Measurements from ENCODE around the gene MEGF6.
A peak's percentile ranks its signal among the peaks of the same experiment; 100 is the strongest.
"Not testable (repeated sequence)": the region's sequence is repeated elsewhere in the genome, so short reads cannot be mapped to it uniquely, and the experiment has no call there.

The MEGF6 gene

DNA sequence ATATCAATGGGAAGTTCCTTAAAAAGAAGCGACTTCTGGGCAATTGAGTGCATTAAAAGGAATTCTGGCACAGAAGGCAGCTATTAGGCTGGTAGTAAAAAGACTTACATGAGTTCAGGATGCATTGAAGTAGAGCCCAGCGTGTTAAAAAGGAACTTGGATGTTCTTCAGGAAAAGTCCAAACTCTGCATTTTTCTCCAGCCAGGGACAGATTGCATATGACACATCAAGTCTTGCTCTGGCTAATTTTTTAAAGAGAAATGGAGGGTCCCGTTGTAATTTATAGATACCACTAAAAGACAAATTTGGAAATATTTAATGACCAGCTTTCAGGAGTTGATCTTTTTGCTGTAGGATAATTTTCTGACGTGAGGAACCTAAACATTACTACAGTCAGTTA, 14.7 kb upstream of the MEGF6 start:
- no peak for DNase-seq

DNA sequence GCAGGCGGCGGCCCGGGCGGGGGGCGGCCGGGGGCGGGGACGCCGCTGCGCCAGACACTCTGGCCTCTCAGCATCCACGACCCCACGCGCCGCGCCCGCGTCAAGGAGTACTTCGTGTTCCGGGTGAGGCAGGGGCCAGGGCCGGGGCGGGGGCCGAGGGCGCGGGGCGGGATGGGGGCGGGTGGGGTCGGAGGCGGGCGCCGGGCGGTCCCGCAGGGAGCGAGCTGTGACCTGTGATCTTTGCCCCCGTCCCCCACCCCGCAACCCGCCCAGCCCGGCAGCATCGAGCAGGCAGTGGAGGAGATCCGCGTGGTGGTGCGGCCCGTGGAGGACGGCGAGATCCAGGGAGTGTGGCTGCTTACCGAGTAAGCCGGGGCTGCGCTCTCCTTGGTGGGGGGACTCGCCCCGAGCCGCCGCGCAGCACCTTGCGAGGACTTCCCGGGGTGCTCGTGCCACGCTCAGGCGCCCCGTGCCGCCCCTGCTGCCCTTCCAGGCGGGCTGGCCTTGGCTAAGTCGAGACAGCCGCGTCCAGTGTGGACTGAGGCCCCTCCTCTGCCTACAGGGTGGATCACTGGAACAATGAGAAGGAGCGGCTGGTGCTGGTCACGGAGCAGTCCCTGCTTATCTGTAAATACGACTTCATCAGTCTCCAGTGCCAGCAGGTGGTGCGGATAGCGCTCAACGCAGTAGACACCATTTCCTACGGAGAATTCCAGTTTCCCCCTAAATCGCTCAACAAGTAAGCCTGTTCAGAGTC, 14.0 kb upstream of the MEGF6 start:
- DNase-seq, result no peak

GRCh38 chr1:3624200-3625136, 13.2 kb upstream of the MEGF6 start, which contains the start of gene TPRG1L:
TPRG1L (plus strand) TSS chr1:3625015; CDS start chr1:3625073, 58 bp downstream.
- DNase-seq, result peak; percentile 97

DNA sequence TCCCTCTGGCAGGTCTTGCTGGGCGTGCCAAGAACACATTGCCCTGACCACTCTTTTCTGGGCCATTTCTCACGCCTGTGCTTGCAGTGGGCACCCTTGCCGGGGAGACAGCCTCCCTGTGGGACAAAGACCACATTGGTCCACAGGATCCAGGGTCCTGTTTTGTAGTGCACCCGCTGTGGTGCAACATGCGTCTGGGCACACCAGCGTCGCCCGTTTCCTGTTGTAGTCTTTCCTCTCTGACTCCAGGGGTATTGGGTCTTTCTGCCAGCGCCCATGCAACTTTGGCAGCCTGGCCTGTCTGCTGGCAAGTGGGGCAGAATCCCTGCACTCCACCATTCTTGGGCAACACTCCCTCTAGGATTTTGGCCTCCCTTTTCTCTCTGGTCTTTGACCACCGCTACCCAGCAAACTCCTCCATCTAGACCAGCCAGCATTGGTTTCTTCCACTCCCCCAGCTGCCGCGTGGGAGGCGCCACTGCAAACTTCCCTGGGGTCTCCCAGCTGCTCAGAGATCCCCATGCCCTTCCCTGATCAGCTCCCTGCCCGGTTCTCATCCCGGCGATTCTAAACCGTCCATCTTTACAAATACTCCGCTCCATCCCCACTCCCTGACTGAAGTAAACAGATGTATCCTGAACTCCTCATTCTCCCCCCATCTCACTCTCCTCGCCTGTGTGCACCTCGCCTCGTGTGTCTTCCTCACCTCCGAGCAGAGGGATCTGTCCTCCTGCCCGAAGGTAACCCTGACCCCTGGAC, 12.3 kb upstream of the MEGF6 start:
- DNase-seq, result no peak

DNA sequence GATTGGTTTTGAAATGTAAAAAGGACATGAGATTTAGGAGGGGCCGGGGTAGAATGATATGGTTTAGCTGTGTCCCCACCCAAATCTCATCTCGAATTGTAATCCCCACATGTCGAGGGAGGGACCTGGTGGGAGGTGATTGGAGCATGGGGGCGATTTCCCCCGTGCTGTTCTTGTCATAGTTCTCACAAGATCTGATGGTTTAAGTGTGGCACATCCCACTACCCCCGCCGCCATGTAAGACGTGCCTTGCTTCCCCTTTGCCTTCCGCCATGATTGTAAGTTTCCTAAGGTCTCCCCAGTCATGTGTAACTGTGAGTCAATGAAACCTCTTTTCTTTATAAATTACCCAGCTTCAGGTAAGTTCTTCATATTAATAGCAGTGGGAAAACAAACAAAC, 10.8 kb upstream of the MEGF6 start:
- not testable (repeated sequence) for DNase-seq

- DNase-seq, result not testable (repeated sequence)
Measured at GRCh38 chr1:3621151-3621671, 9.9 kb upstream of the MEGF6 start.

DNA sequence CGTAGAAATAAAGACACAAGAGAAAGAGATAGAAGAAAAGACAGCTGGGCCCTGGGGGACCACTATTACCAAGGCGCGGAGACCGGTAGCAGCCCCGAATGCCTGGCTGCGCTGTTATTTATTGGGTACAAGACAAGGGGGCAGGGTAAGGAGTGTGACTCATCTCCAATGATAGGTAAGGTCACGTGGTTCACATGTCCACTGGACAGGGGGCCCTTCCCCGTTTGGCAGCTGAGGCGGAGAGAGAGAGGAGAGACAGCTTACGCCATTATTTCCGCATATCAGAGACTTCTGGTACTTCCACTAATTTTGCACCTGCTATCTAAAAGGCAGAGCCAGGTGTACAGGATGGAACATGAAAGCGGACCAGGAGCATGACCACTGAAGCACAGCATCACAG, 9.4 kb upstream of the MEGF6 start:
- no peak for DNase-seq

DNA sequence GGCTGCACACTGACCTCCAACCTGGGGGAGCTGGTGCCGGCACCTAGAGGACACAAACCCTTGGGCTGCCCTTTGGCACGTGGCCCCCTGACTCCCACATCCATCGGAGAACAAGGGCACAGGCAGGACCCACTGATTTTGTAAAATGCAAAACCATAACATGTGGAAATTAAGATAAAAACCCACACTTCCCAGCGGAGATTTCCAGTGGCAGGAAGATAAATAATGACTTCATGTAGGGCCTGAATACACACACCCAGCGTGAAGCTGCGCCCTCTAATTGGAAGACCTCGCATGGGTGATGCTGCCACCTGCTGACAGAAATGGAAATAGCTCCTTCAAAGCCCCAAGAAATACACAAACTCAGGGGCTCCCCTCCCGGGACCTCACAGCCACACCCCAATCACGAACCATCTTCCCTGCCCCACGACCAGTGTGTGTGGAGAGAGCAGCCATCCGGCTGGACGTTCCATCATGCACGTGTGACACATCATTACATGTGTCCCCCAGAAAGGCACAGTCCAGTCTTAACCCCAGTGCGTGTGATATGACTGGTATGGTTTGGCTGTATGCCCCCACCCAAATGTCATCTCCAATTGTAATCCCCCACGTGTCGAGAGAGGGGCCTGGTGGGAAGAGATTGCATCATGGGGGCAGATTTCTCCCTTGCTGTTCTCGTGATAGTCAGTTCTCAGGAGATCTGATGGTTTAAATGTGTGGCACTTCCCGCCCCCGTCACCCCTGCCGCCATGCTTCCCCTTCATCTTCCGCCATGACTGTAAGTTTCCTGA, 7.8 kb upstream of the MEGF6 start:
- peak; percentile 60 for DNase-seq

DNA sequence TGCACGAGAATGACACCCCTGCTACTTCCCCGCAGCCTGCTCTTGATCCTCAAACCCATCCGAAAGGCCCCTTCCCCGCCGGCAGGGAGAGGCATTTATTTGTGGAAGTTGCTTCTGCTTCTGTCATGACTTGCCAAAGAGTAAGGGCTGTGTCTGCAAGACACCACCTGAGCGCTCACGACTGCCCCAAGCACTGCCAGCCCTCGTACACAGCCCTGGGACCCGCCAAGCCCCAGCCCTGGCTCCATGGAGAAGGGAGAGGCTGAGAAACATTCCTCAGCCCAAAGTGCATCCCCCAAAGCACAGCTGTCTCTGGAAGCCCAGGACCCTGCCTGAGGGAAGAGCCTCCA, 7.2 kb upstream of the MEGF6 start:
- no peak for DNase-seq

GRCh38 chr1:3617806-3618345, 6.6 kb upstream of the MEGF6 start:
- DNase-seq, result no peak

GRCh38 chr1:3616861-3617260, 5.6 kb upstream of the MEGF6 start:
- DNase-seq, result no peak

GRCh38 chr1:3614755-3615742, 3.7 kb upstream of the MEGF6 start:
- no peak for DNase-seq

GRCh38 chr1:3612123-3612522, 815 bp upstream of the MEGF6 start:
- no peak for DNase-seq

DNA sequence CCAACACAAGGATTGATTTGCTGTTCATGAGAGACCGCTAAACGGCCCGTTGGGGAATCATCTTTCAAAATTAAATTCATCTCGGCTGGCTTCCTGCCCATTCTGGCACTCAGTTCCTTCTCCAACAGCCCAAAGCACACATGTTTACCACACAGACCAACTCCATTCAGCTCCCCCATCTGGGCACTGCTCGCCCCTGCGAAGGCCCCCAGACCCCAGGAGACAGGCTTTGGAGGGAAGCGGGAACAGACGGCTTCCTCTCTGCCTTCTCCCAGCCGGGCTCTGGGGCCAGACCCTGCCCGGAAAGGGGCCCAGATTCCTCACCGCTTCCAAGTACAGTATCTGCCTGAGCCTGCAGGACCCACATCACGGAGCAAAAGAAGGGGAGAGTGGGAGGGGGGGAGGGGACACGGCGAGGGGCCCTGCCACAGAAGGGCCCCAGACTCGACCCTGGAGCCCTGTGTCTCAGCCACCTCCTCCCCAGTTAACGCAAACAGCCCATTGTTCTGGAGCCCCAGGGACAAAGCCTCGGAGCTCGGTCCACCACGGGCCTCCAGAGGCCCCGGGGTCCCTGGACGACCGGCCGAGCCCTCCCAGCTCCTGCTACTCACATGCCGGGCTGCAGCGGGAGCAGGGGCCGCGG, 660 bp downstream of the MEGF6 start:
- no peak for DNase-seq

DNA sequence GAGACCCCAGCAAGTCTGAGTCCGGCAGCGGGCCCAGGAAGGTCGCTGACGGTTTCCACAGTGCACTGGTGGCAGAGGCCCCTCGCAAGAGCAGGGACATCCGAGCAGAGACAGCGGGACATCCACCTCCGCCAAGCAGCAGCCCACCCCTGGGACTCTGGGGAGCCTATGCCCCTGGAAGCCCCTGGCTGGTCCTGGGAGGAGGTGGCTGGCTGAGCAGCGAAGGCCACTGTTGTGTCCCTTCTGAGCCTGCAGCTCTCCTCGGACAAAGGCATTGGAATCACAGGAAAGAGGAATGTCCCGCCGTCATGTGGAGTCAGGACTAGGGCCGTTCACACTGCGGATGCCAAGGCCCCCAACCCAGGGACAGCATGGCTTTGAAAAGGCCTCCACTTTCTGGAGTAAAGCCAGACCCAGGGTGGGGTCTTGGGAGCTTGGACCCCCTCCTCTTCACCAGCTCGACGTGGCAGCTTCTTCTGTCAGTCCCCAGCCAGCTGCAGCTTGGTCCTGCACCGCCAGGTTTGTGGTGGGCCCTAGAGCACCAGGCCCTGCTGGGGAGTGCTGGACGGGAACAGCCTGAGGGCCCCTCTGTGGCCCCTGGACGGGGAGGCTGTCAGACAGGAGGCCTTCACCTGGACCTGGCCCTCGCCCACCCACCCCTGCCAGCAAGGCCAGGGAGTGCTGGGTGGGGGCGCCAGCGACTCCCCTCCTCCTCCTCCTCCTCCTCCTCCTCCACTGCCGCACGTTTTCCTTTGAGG, 1.4 kb downstream of the MEGF6 start:
- no peak for DNase-seq

DNA sequence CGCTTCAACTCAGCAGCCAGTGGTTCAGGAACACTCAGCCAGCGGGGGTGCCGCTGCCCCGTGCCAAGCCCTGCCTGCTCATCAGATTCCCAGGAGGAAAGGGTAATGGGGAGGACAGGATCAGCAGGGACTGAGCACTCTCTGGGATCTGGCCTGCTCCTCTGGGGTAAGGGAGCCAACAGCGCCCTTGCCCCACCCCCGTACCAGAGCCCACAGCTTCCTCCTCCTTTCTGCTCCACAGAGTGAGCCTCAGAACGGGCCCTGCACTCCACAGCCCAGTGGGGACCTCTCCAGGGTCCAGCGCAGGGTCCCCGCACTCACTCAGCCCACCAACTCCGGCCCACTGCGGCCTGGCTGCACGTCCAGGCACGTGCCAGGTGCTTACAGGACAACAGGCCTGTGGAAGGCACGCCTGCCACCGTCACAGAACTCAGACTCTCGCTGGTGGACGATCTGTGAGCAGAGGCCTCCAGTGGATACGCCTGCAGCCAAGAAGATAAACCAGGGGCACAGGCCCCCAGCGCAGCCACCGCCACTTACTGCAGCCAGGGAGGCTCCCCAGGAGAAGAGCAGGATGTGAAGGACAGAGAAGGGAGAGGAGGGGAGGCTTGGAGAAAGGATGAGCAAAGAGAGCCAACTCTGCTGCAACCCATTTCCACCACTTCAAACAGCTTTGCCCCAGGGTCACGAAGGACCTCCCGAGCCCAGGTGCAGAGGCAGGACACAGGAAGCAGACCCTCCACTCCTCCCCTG, 2.1 kb downstream of the MEGF6 start:
- no peak for DNase-seq

GRCh38 chr1:3608154-3608553, 3.2 kb downstream of the MEGF6 start:
- DNase-seq, result no peak

DNA sequence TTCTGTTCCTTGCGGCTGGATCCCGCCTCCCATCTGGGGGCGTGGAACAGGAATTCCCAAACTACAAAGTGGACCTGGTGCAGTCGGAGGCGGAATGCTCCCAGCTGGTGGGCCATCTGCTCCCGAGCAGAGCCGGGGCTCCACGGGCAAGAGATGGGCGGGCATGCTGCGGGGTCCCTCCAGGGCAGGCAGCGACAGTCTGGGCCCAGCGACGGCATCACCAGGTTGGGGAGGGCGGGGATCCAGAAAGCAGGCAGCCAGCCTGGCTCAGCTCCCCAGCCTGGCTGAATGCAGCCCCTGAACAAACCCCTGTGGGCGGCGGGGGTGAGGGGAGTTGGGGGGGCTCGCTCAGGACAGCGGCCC, 3.6 kb downstream of the MEGF6 start:
- DNase-seq, result no peak
